H1 (cell line): ENCODE results near the gene HMGA1. TPM values are rescaled to one million over a fixed set of nuclear protein-coding genes. Genes with fewer than 3 reads are reported as not detected.
A peak's percentile ranks its signal among the peaks of the same experiment; 100 is the strongest.

Experiments used
- CTCF ChIA-PET: fragments of 300-600 bp; sonication (Branson Sonifier 250); formaldehyde crosslinking; loops from one replicate; lab custom pipeline; 2021; ENCODE audit not compliant: partially characterized antibody; lab: Charles Lee
- POLR2A ChIA-PET: fragments of 300-600 bp; sonication (Branson Sonifier 250); formaldehyde crosslinking; loops from one replicate; lab custom pipeline; 2021; ENCODE audit warnings: inconsistent platforms; ENCODE audit not compliant: partially characterized antibody; lab: Charles Lee
- DNase-seq, 2 experiments: peaks; one replicate each; pipeline versions ENCODE4 v3.0.0 to v3.0.0-alpha.2; 2010 to 2022; ENCODE audit warnings: low spot score in 2 of 2, low read depth in 1 of 2, mixed read lengths in 1 of 2
- FAIRE-seq: peaks from 2 replicates; lab custom pipeline; 2011; peaks lifted over from hg19 to GRCh38; lab: Jason Lieb, UNC
- H2AFZ ChIP-seq: 2 replicates; pipeline ENCODE4 v1.8.1; 2012; ENCODE audit warnings: low read length, inconsistent platforms
- H2AK5ac ChIP-seq: 2 replicates; pipeline ENCODE4 v1.6.1; 2013; ENCODE audit warnings: low read depth, low read length
- H2BK120ac ChIP-seq: replicated peaks from 2 replicates; pipeline ENCODE3; 2013; ENCODE audit warnings: low read depth, low read length, inconsistent platforms
- H2BK12ac ChIP-seq: 2 replicates; pipeline ENCODE4 v1.6.1; 2013; ENCODE audit warnings: low read depth, low read length
- H2BK15ac ChIP-seq: 2 replicates; pipeline ENCODE4 v1.6.1; 2013; ENCODE audit warnings: low read length
- H2BK20ac ChIP-seq: 2 replicates; pipeline ENCODE4 v1.6.1; 2013; ENCODE audit warnings: low read length
- H2BK5ac ChIP-seq: 2 replicates; pipeline ENCODE4 v1.6.1; 2013; ENCODE audit warnings: low read depth, low read length
- H3K14ac ChIP-seq: 2 replicates; pipeline ENCODE4 v1.6.1; 2013; ENCODE audit warnings: inconsistent platforms; ENCODE audit not compliant: insufficient read length
- H3K18ac ChIP-seq: 2 replicates; pipeline ENCODE4 v1.6.1; 2013; ENCODE audit warnings: low read length; ENCODE audit errors: extremely low read depth
- H3K23ac ChIP-seq: 2 replicates; pipeline ENCODE4 v1.6.1; 2013; ENCODE audit warnings: inconsistent platforms; ENCODE audit not compliant: insufficient read length
- H3K23me2 ChIP-seq: 2 replicates; pipeline ENCODE4 v1.6.1; 2013; ENCODE audit warnings: low read depth, low read length
- H3K27ac ChIP-seq: 2 replicates; pipeline ENCODE4 v1.6.1; 2011; ENCODE audit warnings: low read depth, low read length, inconsistent platforms
- H3K27me3 ChIP-seq, 4 experiments: replicated peaks in 1 of 4; 1 replicate in 1 of 4; 2 replicates in 3 of 4; pipeline versions ENCODE4 v1.6.1 to v1.8.1; 2011 to 2013; ENCODE audit warnings: low read length in 3 of 4, mild to moderate bottlenecking in 3 of 4, inconsistent platforms in 2 of 4, mixed read lengths in 2 of 4, moderate library complexity in 1 of 4; ENCODE audit not compliant: control insufficient read depth in 3 of 4, insufficient read depth in 3 of 4; ENCODE audit errors: extremely low read depth in 1 of 4
- H3K36me3 ChIP-seq, 4 experiments: 2 replicates each; pipeline versions ENCODE4 v1.6.1 to v1.8.1; 2011 to 2013; ENCODE audit warnings: mild to moderate bottlenecking in 4 of 4, low read length in 3 of 4, moderate library complexity in 2 of 4, control low read depth in 1 of 4, inconsistent platforms in 1 of 4; ENCODE audit not compliant: insufficient read depth in 4 of 4, control insufficient read depth in 2 of 4
- H3K4ac ChIP-seq: replicated peaks from 2 replicates; pipeline ENCODE3; 2013; ENCODE audit warnings: low read length, low read depth, mixed read lengths, inconsistent platforms; ENCODE audit not compliant: insufficient read length
- H3K4me1 ChIP-seq, 4 experiments: replicated peaks in 1 of 4; 1 replicate in 1 of 4; 2 replicates in 3 of 4; pipeline versions ENCODE4 v1.6.1 to v1.8.1; 2011 to 2013; ENCODE audit warnings: low read length in 3 of 4, inconsistent platforms in 2 of 4, mixed read lengths in 1 of 4; ENCODE audit not compliant: insufficient read depth in 4 of 4, control insufficient read depth in 3 of 4
- H3K4me2 ChIP-seq, 2 experiments: 2 replicates each; pipeline versions ENCODE4 v1.6.1 to v1.8.1; 2011 to 2013; ENCODE audit warnings: low read depth in 2 of 2, low read length in 2 of 2, control low read depth in 1 of 2, inconsistent platforms in 1 of 2, mild to moderate bottlenecking in 1 of 2; ENCODE audit not compliant: insufficient read depth in 1 of 2
- H3K4me3 ChIP-seq, 4 experiments: fragments of 200-600, 300-600 bp in 1 of 4; sonication (generic), shearing (Covaris generic), sonication (Bioruptor Twin) in 1 of 4; 2 replicates each; pipeline versions ENCODE4 v1.5.1 to v1.8.1; 2011 to 2016; ENCODE audit warnings: low read length in 4 of 4, low read depth in 3 of 4, control low read depth in 2 of 4, inconsistent platforms in 2 of 4, mild to moderate bottlenecking in 2 of 4, mixed read lengths in 1 of 4, moderate library complexity in 1 of 4; ENCODE audit not compliant: insufficient read depth in 2 of 4; ENCODE audit errors: extremely low read depth in 1 of 4
- H3K56ac ChIP-seq: replicated peaks from 2 replicates; pipeline ENCODE3; 2013; ENCODE audit warnings: low read depth, mild to moderate bottlenecking, mixed read lengths, low read length, inconsistent platforms; ENCODE audit not compliant: insufficient read length
- H3K79me1 ChIP-seq: 2 replicates; pipeline ENCODE4 v1.6.1; 2013; ENCODE audit warnings: low read depth, low read length, control low read depth
- H3K79me2 ChIP-seq, 2 experiments: 2 replicates each; pipeline versions ENCODE4 v1.6.1 to v1.8.1; 2012 to 2013; ENCODE audit warnings: low read length in 2 of 2, mild to moderate bottlenecking in 2 of 2, inconsistent platforms in 1 of 2; ENCODE audit not compliant: insufficient read depth in 2 of 2, control insufficient read depth in 1 of 2
- H3K9ac ChIP-seq, 4 experiments: replicated peaks in 1 of 4; 1 replicate in 1 of 4; 2 replicates in 3 of 4; pipeline versions ENCODE4 v1.6.1 to v1.8.1; 2011 to 2013; ENCODE audit warnings: low read depth in 3 of 4, low read length in 3 of 4, control low read depth in 2 of 4, mild to moderate bottlenecking in 2 of 4, moderate library complexity in 2 of 4, inconsistent platforms in 1 of 4; ENCODE audit errors: extremely low read depth in 1 of 4
- H3K9me3 ChIP-seq, 2 experiments: 2 replicates each; pipeline versions ENCODE4 v1.6.1 to v1.8.1; 2012 to 2013; ENCODE audit warnings: mild to moderate bottlenecking in 2 of 2, moderate library complexity in 2 of 2, control low read depth in 1 of 2, inconsistent platforms in 1 of 2, low read depth in 1 of 2, low read length in 1 of 2, mixed read lengths in 1 of 2; ENCODE audit not compliant: insufficient read depth in 2 of 2
- H4K20me1 ChIP-seq, 2 experiments: replicated peaks in 1 of 2; 2 replicates each; pipeline versions ENCODE3 to v1.8.1; 2011 to 2013; ENCODE audit warnings: inconsistent platforms in 2 of 2, low read length in 2 of 2, mild to moderate bottlenecking in 1 of 2; ENCODE audit not compliant: insufficient read depth in 2 of 2, control insufficient read depth in 1 of 2
- H4K5ac ChIP-seq: 2 replicates; pipeline ENCODE4 v1.6.1; 2013; ENCODE audit warnings: low read length, low read depth, mixed read lengths, inconsistent platforms; ENCODE audit not compliant: insufficient read length
- H4K8ac ChIP-seq: 2 replicates; pipeline ENCODE4 v1.8.0; 2013; ENCODE audit warnings: mild to moderate bottlenecking, moderate library complexity, low read length, inconsistent platforms; ENCODE audit not compliant: insufficient read depth; ENCODE audit errors: extremely low read depth
- H4K91ac ChIP-seq: replicated peaks from 2 replicates; pipeline ENCODE3; 2013; ENCODE audit warnings: low read length, mixed read lengths, inconsistent platforms; ENCODE audit not compliant: insufficient read length
- BCL11A ChIP-seq, 2 experiments: IDR thresholded peaks; one replicate each; pipeline ENCODE4 v1.6.1; 2011; ENCODE audit warnings: low read depth in 2 of 2, low read length in 2 of 2, mild to moderate bottlenecking in 2 of 2
- JUND ChIP-seq: IDR thresholded peaks from 2 replicates; pipeline ENCODE4 v1.6.1; 2011; ENCODE audit warnings: mild to moderate bottlenecking, improper control_type of control experiment, low read length
- KDM5A ChIP-seq: fragments of 200-600 bp; IDR thresholded peaks from 2 replicates; pipeline ENCODE4 v1.7.1; 2012; ENCODE audit warnings: mild to moderate bottlenecking, low read length, inconsistent platforms, mixed read lengths
- NANOG ChIP-seq: IDR thresholded peaks from 2 replicates; pipeline ENCODE4 v1.6.1; 2011; ENCODE audit warnings: low read length, low read depth, mild to moderate bottlenecking, inconsistent platforms; ENCODE audit not compliant: insufficient read depth, poor library complexity, severe bottlenecking
- POU5F1 ChIP-seq: IDR thresholded peaks from 2 replicates; pipeline ENCODE4 v1.6.1; 2011; ENCODE audit warnings: low read depth, mild to moderate bottlenecking, low read length, moderate library complexity
- RXRA ChIP-seq: IDR thresholded peaks from 2 replicates; pipeline ENCODE4 v1.6.1; 2011; ENCODE audit warnings: low read depth, mild to moderate bottlenecking, low read length, moderate library complexity; ENCODE audit not compliant: insufficient read depth
- SIN3A ChIP-seq, 2 experiments: IDR thresholded peaks in 1 of 2; conservative IDR thresholded peaks in 1 of 2; 2 replicates each; pipeline ENCODE4 v1.6.1; 2011 to 2012; ENCODE audit warnings: low read length in 2 of 2, improper control_type of control experiment in 1 of 2, low read depth in 1 of 2, mild to moderate bottlenecking in 1 of 2
- SP1 ChIP-seq: IDR thresholded peaks from 2 replicates; pipeline ENCODE4 v1.6.1; 2011; ENCODE audit warnings: low read depth, low read length
- SP2 ChIP-seq: IDR thresholded peaks from 2 replicates; pipeline ENCODE4 v1.6.1; 2012; ENCODE audit warnings: mild to moderate bottlenecking, low read length, inconsistent platforms
- SUZ12 ChIP-seq: fragments of 200-600 bp; sonication (generic); IDR thresholded peaks from 2 replicates; pipeline ENCODE4 v1.6.1; 2012; ENCODE audit warnings: mild to moderate bottlenecking, inconsistent platforms, low read length, moderate library complexity, mixed read lengths
- TAF7 ChIP-seq: optimal IDR thresholded peaks from 2 replicates; pipeline ENCODE3; 2011; ENCODE audit warnings: low read depth, mild to moderate bottlenecking, inconsistent platforms, low read length, moderate library complexity, borderline replicate concordance
- TEAD4 ChIP-seq: IDR thresholded peaks from 2 replicates; pipeline ENCODE4 v1.6.1; 2012; ENCODE audit warnings: low read depth, low read length, inconsistent platforms, mixed read lengths
- YY1 ChIP-seq: IDR thresholded peaks from 2 replicates; pipeline ENCODE4 v1.6.1; 2011; ENCODE audit warnings: low read depth, mild to moderate bottlenecking, low read length
- WGBS, 2 experiments: shearing (Covaris generic) in 1 of 2; methylation state at CpG; one replicate each; pipeline versions ENCODE4 v1.1.6 to v1.1.7; 2013 to 2015; ENCODE audit warnings: low lambda C conversion rate in 2 of 2, mixed read lengths in 2 of 2, inconsistent platforms in 1 of 2, low coverage in 1 of 2, missing lambda C conversion rate in 1 of 2; ENCODE audit not compliant: insufficient replicate concordance in 2 of 2, insufficient coverage in 1 of 2, insufficient read length in 1 of 2; ENCODE audit errors: extremely low coverage in 1 of 2, missing lambda C conversion rate in 1 of 2; 5-methylcytosine and 5-hydroxymethylcytosine counted together
- polyA plus RNA-seq, 7 experiments: library from polyadenylated mRNA; depleted of rRNA in 3 of 7; stranded (reverse) in 5 of 7; unstranded in 2 of 7; fragments of >200 nt in 5 of 7; fragments of 200-250 nt in 2 of 7; gene quantifications; 1 replicate in 5 of 7; 2 replicates in 1 of 7; 4 replicates in 1 of 7; pipeline versions ENCODE4 v1.2.1 to v1.2.3, GENCODE V29; 2011 to 2013; ENCODE audit warnings: missing spikeins in 2 of 7, mixed read lengths in 2 of 7
- total RNA-seq: library from RNA; stranded (reverse); fragmentation: NEBNext Ultra II Directional; extraction: Animal tissue kit (Norgen Biotek cat#: 25700); gene quantifications from 2 replicates; pipeline ENCODE4 v1.2.1, GENCODE V29; 2021

HMGA1 gene
- total and polyA plus RNA-seq, 2 of the 8 experiments (the other 6 are each of a cell fraction or from before 2014, with no cell fraction given) = 1,557 to 2,636 TPM

- H3K9ac ChIP-seq = peak overlapping the region in 2 of 4 experiments; percentile 35 to 64; a peak in 3 of 7 replicates
- CTCF ChIA-PET = interaction anchor here (0.7 to 3.6 kb wide), 6 partner anchors 13 to 48 kb away, joined by 3 to 24 read pairs (median 5); partner anchors contain the start of gene HMGA1
- H2BK15ac ChIP-seq = no peak overlapping the region
- no peaks in the 10 kb centered on the region for H4K20me1 ChIP-seq
- no peaks in the 10 kb centered on the region for H3K27me3 ChIP-seq
- DNase-seq (peak in 1 of 2 experiments; percentile 80), FAIRE-seq (no peak)
- H2BK120ac ChIP-seq = no peak overlapping the region
- POLR2A ChIA-PET = interaction anchor here (0.8 to 7.1 kb wide), 19 partner anchors 9 to 308 kb away, joined by 3 to 144 read pairs (median 6); partner anchors contain the start of genes HMGA1 and RPS10
- no peak overlapping the region for H3K4ac ChIP-seq
- H3K4me1 ChIP-seq = peaks cover 10 to 37% (median 30%) of the 10 kb centered on the region in 4 experiments
- H2AFZ ChIP-seq = peak overlapping the region; percentile 97
- H3K23me2 ChIP-seq = peaks cover 4% of the 10 kb centered on the region; the same call in 1 of the 2 replicates
- 14% methylated on average over 15 of the region's 16 CpGs; no CpG with 5 or more reads in 1 of the 2 experiments for WGBS, 2 experiments
- peak overlapping the region; percentile 29; the same call in 1 of the 2 replicates for H2BK20ac ChIP-seq
- no peaks in the 10 kb centered on the region for H3K79me2 ChIP-seq
- H3K9me3 ChIP-seq = no peaks in the 10 kb centered on the region
- H3K56ac ChIP-seq = no peak overlapping the region
- H3K14ac ChIP-seq = no peak overlapping the region
- H4K5ac ChIP-seq = peak overlapping the region; percentile 96
- peak overlapping the region; percentile 94; the same call in 1 of the 2 replicates for H2BK12ac ChIP-seq
- no peak overlapping the region for H2AK5ac ChIP-seq
- peak overlapping the region; percentile 98 for H3K18ac ChIP-seq
- no peaks in the 10 kb centered on the region for H3K79me1 ChIP-seq
- H4K8ac ChIP-seq = no peak overlapping the region
- H2BK5ac ChIP-seq = peak overlapping the region; percentile 96
- H3K27ac ChIP-seq = peak overlapping the region; percentile 52; the same call in 1 of the 2 replicates
- H3K4me2 ChIP-seq = peak overlapping the region; percentile 83 to 90
- peak overlapping the region; percentile 22 to 57 (median 35); a peak in 7 of 8 replicates for H3K4me3 ChIP-seq
- no peak overlapping the region for H3K23ac ChIP-seq
- H4K91ac ChIP-seq = peak overlapping the region; percentile 89
- H3K36me3 ChIP-seq = no peaks in the 10 kb centered on the region
- TF ChIP-seq TAF7 (no peak), SIN3A (conservative IDR thresholded peaks at IDR 0.05 in 1 of 2, IDR thresholded peaks at IDR 0.05 in 1 of 2; ENCODE audit: low read depth in 1 of 2, low read length in 2 of 2) (0 out of 4 replicates have a peak, but pooled peaks of 1 of the 2 experiments have one; percentile 7), RXRA (no peak), SUZ12 (no peak), KDM5A (no peak), SP1 (no peak), BCL11A (IDR thresholded peaks at IDR 0.05; ENCODE audit: low read depth in 2 of 2, low read length in 2 of 2) (no peak), YY1 (no peak), NANOG (no peak), TEAD4 (no peak), SP2 (no peak), POU5F1 (no peak), JUND (no peak)
Observed at GRCh38 chr6:34223381-34223955, 13.2 kb upstream of the HMGA1 start.
